GM10847 (cell line): ENCODE data around the gene GNGT2.
A peak's percentile ranks its signal among the peaks of the same experiment; 100 is the strongest.

Experiments used
- POLR2A ChIP-seq: IDR thresholded peaks from 2 replicates; pipeline ENCODE4 v1.6.1; 2011; ENCODE audit not compliant: insufficient read length; ENCODE audit errors: extremely low read depth

The GNGT2 gene

GRCh38 chr17:49235896-49236295 lies 25.5 kb upstream of the GNGT2 start:
- no peak for TF ChIP-seq POLR2A

- TF ChIP-seq POLR2A = no peak
These were observed 24.2 kb upstream of the GNGT2 start for GRCh38 chr17:49234509-49235080.

GRCh38 chr17:49231563-49231894 lies 21.2 kb upstream of the GNGT2 start:
- no peak for TF ChIP-seq POLR2A

GRCh38 chr17:49230636-49231562 lies 20.5 kb upstream of the GNGT2 start, which contains the start of gene PHOSPHO1:
PHOSPHO1 (minus strand) TSS chr17:49230787; CDS start chr17:49226691, 4,096 bp downstream.
- no peak for TF ChIP-seq POLR2A

GRCh38 chr17:49229805-49230600 lies 19.6 kb upstream of the GNGT2 start:
- TF ChIP-seq POLR2A = no peak

- no peak for TF ChIP-seq POLR2A
These were observed 18.9 kb upstream of the GNGT2 start for GRCh38 chr17:49229076-49229804.

- no peak for TF ChIP-seq POLR2A
These were observed 17.3 kb upstream of the GNGT2 start for GRCh38 chr17:49227436-49228261.

- TF ChIP-seq POLR2A = no peak
These were observed 16.5 kb upstream of the GNGT2 start for GRCh38 chr17:49226771-49227435.

- TF ChIP-seq POLR2A = no peak
These were observed 15.3 kb upstream of the GNGT2 start for GRCh38 chr17:49225554-49226236.

- TF ChIP-seq POLR2A = no peak
These were observed 14.6 kb upstream of the GNGT2 start for GRCh38 chr17:49224997-49225337.

- peak; percentile 24 for TF ChIP-seq POLR2A
These were observed 14.0 kb upstream of the GNGT2 start for GRCh38 chr17:49224198-49224996.

GRCh38 chr17:49223517-49224197 lies 13.3 kb upstream of the GNGT2 start:
- peak; percentile 15 for TF ChIP-seq POLR2A

- no peak for TF ChIP-seq POLR2A
These were observed 12.8 kb upstream of the GNGT2 start for GRCh38 chr17:49223168-49223516.
